NCI-H345 (cell line): ENCODE measurements around the gene LRRC10B.
A peak's percentile ranks its signal among the peaks of the same experiment; 100 is the strongest.

ENCODE experiments used
- DNase-seq: peaks from one replicate; lab custom pipeline; 2025; lab: John Stamatoyannopoulos, UW

LRRC10B gene

DNA sequence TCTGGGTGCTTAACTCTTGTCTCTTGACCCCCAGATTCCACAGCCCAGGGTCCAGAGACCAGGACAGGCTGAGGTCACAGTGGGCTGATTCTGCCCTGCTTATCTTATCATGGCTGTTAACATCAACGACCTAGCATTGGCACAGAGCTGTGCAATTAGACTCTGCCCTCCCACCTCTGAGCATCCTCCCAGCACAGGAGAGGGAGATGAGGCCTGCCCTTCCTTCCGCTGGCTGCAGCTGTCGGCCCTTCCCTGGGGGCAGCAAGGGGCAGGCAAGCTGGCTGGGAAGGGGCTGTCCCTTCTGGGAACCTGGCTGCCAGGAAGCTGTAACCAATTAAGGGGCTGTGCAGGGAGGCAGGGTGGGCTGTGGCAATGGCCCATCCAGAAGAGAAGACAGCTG, 22.5 kb downstream of the LRRC10B start:
- no peak for DNase-seq

DNA sequence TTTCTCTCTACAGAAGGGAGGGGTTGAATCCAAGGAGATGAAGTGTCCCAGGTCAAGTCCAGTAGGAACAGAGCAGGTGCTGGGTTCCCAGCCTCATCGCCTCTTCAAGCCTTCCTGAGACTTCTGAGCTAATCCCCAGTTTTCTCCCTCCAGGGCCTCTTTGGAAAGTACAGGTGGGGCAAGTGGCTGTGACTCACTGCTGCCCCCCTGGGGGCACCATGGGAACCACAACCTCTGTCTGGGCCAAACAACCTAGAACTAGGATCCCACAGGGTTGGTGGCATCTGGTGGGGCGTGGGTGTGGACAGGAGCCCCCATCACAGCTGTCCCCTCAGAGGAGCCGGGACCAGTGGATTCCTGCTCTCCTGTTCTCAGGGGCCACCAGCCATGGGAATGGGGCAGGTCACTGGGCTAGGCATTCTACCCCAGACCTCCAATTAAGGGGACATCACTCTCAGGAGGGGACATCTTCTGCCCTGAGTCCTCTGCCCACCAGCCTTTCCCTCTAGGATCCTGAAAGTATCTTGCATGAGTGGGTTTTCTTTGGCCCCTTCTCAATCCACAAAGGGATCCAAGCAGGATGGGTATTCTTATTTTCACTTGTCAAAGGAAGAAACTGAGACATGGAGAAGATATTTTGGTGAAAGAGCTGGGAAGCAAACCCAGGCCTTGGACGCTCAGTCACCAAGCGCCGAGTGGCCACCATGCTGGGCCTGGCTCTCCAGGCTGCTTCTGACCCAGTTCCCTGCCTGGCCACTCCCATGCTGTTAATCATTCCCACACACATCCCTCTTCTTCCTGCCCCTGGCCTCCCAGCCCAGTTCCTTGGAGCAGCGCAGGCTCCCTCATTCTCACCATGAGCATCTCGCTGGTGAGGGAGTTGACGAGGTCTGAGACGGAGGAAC, 23.8 kb downstream of the LRRC10B start:
- peak; percentile 53 for DNase-seq

DNA sequence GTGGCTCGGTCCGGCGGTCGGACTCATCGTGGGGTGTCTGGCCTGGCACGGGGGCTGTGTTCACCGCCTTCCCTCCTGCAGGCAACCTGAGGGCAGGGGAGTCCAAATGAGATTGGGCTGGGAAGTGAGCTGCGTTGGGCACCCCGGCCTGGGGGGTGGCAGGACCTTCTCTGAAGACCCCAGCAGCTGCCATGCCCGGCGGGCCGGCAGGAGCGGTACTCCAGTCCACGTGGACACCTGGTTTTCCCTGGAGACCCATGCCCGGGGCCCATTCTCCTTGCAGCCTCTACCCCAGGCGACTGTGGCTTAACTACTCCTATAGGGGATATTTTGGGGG, 24.5 kb downstream of the LRRC10B start:
- no peak for DNase-seq

DNA sequence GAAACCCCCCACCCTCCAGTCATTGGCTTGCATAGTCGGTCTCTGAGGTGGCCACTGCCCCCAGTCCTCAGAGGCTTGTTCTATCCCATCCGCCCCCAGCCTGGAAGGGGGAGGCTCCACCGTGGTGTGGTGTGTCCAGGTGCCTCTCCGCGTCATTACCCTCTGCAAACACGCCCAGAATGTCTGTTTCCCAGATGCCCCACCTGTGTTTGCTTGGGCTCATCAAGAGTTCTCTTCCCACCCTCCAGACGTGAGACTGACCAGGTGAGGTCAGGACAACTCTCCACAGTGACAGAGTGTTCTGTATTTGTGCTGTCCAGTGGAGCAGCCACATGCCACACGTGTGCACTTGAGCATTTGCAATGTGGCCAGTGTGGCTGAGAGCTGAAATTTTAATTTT, 24.9 kb downstream of the LRRC10B start:
- DNase-seq: peak; percentile 80

DNA sequence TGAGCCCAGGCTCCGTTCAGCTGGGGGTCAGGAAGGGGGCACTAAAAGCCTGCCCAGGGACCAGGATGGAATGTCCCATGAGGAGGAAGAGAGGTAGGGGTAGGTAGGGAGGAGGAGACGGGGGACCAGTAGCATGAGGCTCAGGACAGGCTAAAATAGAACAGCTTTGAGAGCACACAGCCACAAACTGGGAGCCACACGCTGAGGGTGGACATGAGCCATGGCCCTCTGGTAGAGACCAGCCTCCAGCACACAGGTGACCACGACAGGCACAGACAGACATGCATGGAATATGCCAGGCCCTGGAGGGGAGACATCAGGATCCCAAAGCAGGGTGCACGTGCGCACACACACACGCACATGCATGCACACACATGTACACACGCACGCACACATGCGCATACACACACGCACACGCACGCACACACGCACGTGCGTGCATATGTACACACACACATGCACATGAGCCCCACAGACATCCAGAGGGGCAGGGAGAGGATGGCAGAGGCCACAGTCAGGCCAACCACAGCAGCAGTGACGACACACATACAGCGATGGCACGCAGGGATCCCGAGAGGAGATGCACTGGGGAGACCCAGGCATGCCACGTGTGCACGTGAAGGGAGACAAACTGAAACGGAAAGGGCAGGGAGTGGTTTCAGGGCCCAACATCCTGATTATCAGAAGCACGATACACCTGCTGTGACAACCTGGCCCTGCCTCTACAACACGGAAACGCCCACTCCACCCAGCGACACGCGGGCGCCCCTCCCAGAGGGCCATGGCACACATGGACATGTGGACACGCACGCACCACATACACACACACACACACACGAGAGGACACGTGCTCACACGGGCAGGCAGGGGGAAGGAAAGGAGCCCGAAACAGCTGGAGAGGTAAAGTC, 25.7 kb downstream of the LRRC10B start:
- DNase-seq: peak; percentile 26

DNA sequence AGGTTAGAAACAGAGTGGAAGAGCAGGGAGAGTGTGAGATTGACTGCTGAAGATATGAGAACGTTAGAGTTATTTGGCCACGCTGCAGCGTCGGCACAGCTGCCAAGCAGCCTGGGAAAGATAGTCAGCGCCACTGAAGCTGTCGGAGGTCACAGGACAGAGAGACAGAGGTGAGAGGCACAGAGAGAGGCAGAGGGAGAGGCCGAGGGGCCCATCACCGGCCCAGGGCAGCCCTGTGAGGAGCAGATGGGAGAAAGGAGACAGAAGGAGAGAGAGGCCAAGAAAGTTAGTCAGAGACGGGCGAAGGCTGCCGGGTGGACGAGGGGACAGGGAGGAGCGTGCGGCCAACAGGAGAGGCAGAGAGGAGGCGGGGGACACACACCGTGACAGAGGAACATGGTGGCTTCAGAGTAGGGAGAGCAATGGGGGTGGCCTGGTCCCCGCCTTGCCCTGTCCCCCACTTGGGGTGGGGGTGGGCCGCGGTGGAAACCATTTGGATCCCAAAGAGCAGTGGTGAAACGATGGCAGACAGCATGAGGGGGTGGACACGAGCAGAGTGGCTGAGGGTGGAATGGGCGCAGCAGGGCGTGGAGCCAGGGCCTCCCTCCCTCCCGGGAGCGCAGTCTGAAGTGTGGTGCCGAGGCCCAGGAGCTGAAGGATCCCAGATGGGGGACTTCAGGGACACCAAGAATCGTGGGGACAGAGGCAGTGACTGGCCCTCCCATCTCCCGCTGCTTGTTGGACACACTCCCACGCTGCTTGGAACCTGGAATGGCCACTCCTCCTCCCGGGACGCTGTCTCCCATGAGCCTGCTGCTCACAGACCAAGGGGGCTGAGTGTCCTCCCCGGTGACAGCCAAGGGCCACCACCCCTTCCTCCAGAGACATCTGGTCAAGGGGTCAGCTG, 26.6 kb downstream of the LRRC10B start:
- DNase-seq: no peak

DNA sequence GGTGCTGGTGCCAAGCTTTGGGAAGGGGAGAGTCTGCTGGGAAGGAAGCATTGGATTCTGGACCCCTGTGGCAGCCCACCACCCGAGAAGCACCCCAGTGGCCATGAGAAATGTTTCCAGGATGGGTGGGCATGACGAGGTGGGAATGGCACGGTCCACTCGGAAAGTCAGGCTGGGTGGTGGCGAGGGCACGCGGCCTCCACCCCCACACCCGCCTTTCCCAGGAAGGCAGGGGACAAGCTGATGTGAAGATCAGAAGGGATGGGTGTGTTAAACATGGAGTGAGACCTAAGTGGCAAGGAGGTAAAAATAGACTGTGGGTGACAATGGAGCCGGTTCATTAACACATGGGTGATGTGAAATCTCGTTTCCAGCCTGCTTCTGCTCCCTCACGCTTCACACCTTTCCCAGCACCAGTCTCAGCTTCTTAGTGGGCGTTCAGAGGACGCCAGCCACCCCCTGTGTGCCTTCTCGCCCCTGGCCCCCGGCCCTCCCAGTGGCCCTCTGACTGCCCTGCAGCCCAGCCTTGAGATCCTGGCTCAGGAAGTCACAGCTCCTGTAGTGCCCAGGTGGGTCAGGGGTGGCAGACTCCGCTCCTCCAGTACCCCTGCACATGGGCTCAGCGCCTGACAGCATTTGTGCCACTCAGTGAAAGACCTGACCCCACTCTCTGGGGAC, 27.6 kb downstream of the LRRC10B start:
- DNase-seq: no peak

DNA sequence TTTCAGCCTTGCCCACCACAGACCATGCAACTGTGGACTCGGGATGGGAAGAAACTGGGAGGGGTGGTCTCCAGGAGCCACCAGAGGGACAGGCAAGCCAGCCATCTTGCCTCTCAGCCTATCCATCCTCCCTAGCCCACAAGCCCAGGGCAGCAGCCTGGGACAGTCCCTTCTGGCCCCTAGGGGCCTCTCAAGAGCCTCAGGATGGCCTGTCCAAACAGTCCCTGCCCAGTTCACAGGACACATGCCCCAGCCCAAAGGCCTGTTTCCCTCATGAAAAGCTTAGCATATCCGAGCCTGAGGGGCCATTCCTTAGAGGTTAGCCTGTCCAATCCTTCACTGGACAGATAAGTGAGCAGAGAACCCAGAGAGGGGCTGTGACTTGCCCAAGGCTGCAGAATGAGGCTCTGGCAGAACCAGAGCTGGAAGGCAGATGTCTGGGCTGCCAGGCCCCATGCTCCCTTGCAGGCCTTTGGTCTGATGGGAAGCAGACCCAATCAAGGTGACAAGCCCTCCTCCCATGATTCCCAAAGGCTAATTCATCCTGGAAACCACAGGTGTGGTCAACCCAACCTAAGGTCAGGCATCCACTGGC, 28.2 kb downstream of the LRRC10B start:
- no peak for DNase-seq

DNA sequence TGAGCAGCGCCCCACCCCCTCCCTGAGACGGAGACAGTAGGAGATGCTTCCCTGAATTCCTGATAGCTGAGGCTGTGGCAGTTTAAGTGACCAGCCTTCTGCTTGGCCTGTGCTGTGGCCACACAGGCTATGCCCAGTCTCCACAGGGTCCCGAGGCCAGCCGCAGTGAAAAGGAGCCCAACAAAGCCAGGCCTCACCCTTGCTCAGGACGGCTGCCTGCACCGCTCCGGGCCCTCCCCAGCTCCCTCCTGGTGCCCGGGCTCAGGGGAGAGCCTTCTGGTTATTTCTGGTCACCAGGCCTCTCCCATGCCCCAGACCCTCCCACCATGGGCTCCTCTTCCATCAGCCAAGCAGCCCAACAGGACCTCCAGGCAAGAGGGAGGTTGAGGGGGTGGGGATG, 28.8 kb downstream of the LRRC10B start:
- DNase-seq: no peak

DNA sequence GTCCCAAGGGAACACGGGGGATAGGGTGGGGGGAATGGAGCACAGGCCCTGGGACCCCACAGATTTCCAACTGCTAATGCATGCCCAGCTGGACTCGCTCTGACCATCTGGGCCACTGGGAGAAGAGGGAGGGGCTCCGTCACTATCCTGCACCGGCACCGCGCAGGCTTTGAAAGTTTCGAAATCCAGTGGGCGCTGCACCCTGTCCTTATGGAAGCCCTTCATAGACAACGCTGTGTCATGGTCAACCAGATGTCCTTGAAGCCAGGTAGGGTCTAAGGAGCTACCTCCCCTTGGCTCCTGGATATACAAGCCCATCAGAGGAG, 30.1 kb downstream of the LRRC10B start:
- no peak for DNase-seq

DNA sequence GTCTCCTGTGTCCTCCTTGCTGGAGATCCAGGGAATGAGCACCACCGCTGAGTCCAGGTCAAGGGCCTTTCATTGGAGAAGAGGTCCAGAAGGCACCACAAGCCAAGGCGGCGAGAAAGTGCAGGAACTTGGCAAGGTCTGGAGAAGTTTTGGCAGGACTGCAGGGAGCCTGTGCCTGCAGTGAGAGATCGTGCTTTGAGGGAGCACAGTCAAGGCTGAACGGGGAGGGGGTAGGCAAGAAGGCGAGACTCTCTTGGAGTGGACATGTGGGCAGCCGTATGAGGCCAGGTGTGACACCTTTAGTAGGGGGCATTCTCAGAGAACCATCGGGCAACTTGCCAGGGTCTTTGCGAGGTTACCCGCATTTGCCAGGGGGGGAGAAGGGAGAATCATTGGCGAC, 30.5 kb downstream of the LRRC10B start:
- DNase-seq: no peak

DNA sequence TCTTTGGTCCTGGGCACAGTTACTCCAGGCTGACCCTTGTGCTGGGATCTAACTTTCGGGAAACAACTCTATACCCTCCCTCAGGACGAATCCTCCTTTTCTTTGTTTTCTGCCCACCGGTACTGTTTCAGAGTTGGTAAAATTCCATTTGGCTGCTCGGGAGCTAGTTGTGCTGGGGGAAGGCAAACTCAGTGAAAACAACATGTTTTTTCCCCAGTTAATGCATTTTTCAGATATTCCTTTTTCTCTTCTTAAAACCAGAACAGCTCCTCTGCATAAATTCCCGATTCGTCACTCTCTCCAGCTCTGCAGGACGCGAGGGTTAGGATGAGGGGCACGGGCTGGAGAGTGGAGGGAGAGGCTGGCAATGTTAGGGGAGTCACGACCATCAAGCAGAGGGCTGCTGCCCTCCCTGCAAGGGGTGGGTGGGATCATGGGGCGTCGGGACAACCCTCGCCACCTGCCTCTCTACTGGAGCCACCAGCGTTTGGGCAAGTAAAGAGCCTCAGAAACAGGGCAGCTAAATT, 31.3 kb downstream of the LRRC10B start:
- DNase-seq: no peak

DNA sequence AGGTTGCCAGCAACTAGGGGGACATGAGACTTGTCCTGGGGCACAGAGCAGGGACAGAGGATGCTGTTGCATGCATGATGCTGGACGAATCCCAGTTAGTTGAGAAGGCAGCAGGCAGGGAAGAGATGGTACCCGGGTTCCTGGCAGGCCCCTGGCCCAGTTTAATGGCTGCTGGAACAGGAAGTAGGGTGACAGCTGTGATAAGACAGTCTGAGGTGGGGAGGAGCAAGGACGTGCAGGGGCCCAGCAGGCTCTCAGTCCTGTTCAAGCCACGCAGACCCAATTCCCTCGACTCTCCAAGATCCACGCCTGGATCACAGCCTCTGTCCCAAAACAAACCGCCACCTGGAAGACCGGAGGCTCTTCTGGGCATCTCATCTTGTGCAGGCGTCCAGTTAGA, 32.0 kb downstream of the LRRC10B start:
- no peak for DNase-seq

DNA sequence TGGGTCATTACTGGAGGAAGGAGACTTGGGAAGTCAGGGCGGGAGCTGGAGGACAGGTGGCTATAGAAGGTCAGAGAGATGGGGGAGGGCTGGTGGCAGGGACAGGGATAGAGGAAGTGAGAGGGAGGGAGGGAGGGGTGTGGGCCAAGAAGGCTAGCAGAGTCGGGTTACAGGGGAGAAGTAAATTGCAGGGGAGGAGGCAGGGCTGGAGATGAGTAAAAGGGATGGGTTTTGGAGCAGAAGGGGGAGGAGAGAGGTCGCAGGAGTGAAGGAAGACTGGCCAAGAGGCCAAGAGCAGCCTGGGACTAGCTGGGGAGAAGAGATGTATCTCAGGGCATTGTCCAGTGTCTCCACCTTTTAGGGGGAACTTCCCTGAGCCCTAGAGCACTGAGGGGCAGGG, 33.0 kb downstream of the LRRC10B start:
- DNase-seq: no peak

DNA sequence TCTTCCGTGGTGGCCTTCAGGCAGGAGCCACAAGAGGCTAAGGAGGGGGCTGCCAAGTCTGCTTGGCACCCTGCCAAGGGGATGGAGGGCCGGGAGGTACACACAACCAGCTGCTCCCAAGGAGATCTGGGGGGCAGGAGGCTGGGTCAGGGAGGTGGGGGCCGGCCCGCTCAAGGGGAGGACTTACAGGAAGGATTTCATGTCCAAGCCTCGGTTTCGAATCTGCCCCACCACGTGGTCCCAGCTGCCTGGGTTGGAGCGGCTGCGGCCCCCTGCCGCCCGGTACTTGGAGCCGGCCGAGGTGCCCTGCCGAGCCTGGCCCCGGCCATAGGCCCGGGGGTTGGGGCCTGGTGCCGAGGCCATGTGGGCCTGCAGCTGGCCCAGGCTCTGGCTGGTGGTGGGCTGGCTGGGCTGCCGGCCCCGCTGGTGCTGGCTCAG, 33.5 kb downstream of the LRRC10B start:
- DNase-seq: no peak

DNA sequence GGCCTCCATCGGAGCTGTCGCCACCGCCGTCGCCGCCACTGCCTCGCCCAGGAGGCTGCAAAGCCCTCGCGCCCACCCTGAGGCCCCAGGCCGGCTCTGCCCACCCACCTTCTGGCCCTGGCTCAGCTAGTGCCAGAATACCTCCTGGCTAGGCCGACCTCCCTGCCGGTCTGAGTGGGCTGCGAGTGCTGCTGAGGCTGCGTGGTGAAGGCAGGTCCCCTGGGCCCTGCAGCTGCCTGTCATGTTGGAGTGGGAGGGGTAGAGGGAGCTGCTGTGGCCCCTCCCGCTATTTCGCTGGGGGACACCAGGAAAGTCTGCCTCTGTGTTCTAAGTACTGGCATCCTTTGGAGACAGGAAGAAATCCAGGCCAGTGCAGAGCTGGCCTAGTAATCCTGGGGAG, 34.2 kb downstream of the LRRC10B start:
- DNase-seq: no peak

DNA sequence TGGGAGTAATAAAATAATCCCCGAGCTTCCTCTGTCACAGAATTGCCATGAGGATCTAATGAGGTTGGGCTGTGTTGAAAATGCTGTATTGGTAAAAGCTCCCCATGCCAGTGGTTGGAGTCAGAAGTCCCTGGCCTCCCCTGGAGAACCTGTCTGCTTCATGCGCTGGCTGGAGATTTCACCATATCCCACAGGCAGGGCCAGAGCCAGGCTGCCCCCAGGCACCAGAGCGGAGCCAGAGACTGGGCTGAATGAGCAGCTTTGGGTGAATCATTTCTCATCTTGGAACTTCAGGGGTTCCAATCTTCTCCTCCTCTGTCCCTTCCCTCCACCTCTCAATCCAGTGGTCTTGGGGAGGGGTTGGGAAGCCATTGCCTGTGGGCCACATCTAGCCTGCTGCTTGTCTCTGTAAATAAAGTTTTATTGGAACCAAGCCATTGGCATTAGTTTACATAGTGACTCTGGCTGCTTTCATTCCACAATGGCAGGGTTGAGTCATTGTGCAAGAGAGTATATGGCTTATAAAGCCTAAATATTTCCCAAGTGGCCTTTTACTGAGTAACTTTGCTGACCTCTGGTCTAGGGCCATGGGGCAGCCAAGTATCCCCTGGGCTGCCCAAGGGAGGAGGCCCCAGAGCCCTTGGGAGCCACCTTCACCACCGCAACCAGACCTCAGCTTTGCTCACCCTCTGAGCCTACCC, 35.2 kb downstream of the LRRC10B start:
- no peak for DNase-seq

DNA sequence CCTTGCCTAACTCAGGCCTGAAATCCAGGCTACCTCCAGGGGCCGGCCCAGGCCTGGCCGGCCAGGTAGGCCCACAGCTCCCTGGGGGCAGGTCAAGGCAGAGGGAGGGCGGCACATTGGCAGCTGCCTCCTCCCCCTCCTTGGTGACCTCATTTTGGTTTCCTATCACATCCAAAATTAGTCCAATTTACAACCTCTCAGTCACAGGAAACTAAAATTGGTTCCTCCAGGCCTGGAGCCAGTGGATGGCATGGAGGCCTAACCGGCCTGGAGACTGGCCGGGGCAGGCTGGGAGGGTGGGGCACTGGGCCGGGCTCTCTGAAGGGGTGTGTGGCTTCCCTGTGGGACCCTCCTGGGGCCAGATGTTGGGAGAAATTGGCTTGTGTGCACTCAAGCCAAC, 35.9 kb downstream of the LRRC10B start:
- no peak for DNase-seq

DNA sequence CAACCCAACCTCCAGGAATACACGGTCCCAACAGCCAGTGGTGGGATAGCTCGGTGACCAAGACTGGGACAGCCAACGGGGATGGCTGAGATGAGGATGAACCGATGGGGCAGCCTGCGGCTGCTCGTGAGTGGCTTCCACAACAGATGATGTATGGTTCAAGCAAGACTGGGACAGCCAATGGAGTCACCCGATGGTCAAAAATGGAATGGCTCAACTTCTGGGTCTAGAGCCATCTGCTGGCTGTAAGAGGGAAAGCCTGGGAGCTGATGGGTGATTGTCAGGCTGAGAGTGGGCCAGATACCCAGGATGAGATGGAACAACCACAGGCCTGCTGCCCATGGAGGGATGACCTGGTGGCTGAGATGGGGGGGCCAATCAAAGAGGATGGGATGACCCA, 36.8 kb downstream of the LRRC10B start:
- no peak for DNase-seq

DNA sequence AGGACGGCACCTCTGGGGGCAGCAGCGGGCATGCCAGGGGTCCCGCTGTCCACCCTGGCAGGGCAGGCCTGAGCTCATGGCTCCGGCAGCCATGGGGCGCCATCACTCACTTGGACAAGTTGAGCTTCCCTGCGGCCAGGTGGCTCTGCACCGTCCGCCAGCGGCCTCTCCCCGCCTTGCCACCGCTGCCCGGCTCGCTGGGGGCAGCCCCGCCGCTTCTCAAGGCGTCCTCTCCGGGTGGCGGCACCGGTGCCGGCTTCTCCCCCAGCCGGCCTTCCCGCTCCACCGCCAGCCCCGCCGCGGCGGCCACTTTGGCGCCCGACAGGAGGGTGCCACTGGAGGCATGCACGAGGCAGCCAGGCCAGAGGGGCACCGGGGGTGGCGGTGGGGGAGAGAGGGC, 37.4 kb downstream of the LRRC10B start:
- DNase-seq: no peak
